Measurements from ENCODE around the gene TRIM2. TPM values are rescaled to one million over a fixed set of nuclear protein-coding genes. Genes with fewer than 3 reads are reported as not detected.

The TRIM2 gene
- total RNA-seq, 2 experiments from 2014 or later = 1.9 to 3.4 TPM

DNA sequence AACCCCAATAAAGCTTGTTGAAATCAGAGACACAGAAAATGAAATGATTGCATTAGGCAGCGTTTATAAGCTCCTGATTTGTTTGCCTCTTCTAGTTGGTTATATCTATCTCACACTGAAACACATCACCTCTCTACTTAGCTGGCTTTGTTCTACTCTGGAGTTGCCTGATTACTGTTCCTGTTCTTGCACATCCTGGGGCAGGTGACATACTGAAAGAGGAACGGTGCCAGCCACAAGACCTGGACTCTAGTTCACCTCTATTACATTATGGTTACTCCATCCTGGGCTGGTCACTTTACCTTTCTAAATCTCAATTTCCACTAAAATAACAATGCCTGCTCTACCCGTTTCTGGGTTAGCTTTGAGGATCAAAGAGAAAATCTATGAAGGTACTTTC, 47.9 kb downstream of the TRIM2 start:
- H3K27me3 ChIP-seq (ENCODE audit: control insufficient read depth in 1 of 2, insufficient read depth in 2 of 2, low read length in 2 of 2) = no peaks in the 10 kb centered on the region
- H3K4me1 ChIP-seq (ENCODE audit: insufficient read depth, low read length) = peaks cover 24% of the 10 kb centered on the region
- peaks cover 28% of the 10 kb centered on the region for H3K4me1 Mint-ChIP-seq (ENCODE audit: low read depth)
- intact Hi-C loops (cut with DNase I, micrococcal nuclease) = no loop called here
- H3K27me3 Mint-ChIP-seq = peaks cover 14% of the 10 kb centered on the region
- peak overlapping the region; percentile 10 for H3K4me3 Mint-ChIP-seq
- H3K4me3 ChIP-seq (ENCODE audit: low read length) = no peak overlapping the region
- CTCF ChIA-PET = interaction anchor here (0.9 kb wide), 1 partner anchor 125 kb away, joined by 3 read pairs; no protein-coding TSS in a partner anchor
- ATAC-seq (ENCODE audit: poor library complexity) (no peak), DNase-seq (no peak)
- no peaks in the 10 kb centered on the region for H3K9me3 Mint-ChIP-seq
- no peaks in the 10 kb centered on the region for H3K9me3 ChIP-seq (ENCODE audit: control insufficient read depth in 1 of 2, insufficient read depth in 1 of 2, low read length in 2 of 2)
- TF ChIP-seq, protein P1, sequence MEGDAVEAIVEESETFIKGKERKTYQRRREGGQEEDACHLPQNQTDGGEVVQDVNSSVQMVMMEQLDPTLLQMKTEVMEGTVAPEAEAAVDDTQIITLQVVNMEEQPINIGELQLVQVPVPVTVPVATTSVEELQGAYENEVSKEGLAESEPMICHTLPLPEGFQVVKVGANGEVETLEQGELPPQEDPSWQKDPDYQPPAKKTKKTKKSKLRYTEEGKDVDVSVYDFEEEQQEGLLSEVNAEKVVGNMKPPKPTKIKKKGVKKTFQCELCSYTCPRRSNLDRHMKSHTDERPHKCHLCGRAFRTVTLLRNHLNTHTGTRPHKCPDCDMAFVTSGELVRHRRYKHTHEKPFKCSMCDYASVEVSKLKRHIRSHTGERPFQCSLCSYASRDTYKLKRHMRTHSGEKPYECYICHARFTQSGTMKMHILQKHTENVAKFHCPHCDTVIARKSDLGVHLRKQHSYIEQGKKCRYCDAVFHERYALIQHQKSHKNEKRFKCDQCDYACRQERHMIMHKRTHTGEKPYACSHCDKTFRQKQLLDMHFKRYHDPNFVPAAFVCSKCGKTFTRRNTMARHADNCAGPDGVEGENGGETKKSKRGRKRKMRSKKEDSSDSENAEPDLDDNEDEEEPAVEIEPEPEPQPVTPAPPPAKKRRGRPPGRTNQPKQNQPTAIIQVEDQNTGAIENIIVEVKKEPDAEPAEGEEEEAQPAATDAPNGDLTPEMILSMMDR (IDR thresholded peaks at IDR 0.05) = no peak
- no peak overlapping the region for H3K27ac Mint-ChIP-seq
- H3K36me3 Mint-ChIP-seq (ENCODE audit: low read depth) = no peaks in the 10 kb centered on the region
- POLR2A ChIA-PET = no interaction called here
- H3K27ac ChIP-seq (ENCODE audit: low read depth in 1 of 2, low read length in 2 of 2) = no peak overlapping the region
- H3K36me3 ChIP-seq (ENCODE audit: insufficient read depth, low read length) = no peaks in the 10 kb centered on the region

DNA sequence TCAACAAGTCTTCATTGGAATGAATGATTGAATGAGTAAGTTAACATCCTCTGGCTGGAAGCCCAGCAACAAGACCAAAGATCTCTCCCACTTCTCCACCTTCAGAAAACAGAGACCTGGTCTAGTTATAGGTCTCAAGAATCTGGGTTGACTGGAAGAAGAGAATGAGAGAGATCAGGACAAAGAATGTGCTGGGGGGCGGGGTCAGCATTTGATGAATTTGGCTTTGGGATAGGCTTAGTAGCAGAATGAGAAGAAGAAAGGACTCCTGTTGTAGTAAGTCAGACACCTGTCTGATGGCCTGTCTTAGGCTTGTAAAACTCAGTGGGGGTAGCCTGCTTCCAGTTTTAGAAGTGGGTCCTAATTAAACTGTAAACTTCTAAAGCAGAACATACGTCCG, 51.0 kb downstream of the TRIM2 start:
- H3K9me3 ChIP-seq (ENCODE audit: control insufficient read depth in 1 of 2, insufficient read depth in 1 of 2, low read length in 2 of 2) = no peaks in the 10 kb centered on the region
- no peak overlapping the region for H3K4me3 Mint-ChIP-seq
- H3K27me3 ChIP-seq (ENCODE audit: control insufficient read depth in 1 of 2, insufficient read depth in 2 of 2, low read length in 2 of 2) = no peaks in the 10 kb centered on the region
- H3K9me3 Mint-ChIP-seq = no peaks in the 10 kb centered on the region
- H3K27ac Mint-ChIP-seq = no peak overlapping the region
- peaks cover 18% of the 10 kb centered on the region for H3K27me3 Mint-ChIP-seq
- ChIA-PET CTCF (no interaction called here), POLR2A (no interaction called here)
- DNase-seq = no peak
- no peak overlapping the region for H3K4me3 ChIP-seq (ENCODE audit: low read length)
- H3K27ac ChIP-seq (ENCODE audit: low read depth in 1 of 2, low read length in 2 of 2) = no peak overlapping the region
- TF ChIP-seq, protein P1 (IDR thresholded peaks at IDR 0.05) = no peak
- ATAC-seq (ENCODE audit: poor library complexity) = no peak
- intact Hi-C loops (cut with DNase I, micrococcal nuclease) = no loop called here
- H3K4me1 Mint-ChIP-seq (ENCODE audit: low read depth) = peaks cover 6% of the 10 kb centered on the region
- no peaks in the 10 kb centered on the region for H3K36me3 ChIP-seq (ENCODE audit: insufficient read depth, low read length)
- H3K36me3 Mint-ChIP-seq (ENCODE audit: low read depth) = no peaks in the 10 kb centered on the region
- H3K4me1 ChIP-seq (ENCODE audit: insufficient read depth, low read length) = peaks cover 9% of the 10 kb centered on the region

DNA sequence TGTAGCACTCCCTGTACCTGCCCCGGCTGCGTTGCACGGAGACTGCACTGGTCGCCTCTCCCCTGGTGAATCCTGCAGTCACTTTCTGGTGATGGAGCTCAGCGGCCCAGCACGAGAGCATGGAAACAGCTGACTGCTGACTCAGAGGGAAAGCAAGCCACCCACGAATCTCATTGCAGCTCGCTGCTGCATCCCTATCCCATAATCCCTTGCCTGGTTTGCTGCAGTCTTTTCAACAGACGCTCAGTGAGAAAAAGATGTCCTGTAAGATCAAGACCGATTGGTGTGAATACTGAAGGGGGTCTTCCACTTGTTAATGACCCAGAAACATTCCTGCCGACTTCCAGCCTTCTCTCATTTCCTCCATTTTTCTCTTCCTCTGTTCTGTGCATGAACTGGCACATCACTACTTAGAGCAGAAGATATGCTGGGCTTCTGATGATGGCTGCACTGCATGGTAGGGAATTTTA, 52.9 kb downstream of the TRIM2 start:
- peaks cover 20% of the 10 kb centered on the region for H3K27me3 Mint-ChIP-seq
- ChIA-PET POLR2A (interaction anchor here (2.6 kb wide), 1 partner anchor 8 kb away, joined by 6 read pairs; no protein-coding TSS in a partner anchor), CTCF (no interaction called here)
- ATAC-seq (ENCODE audit: poor library complexity) = peak; percentile 65
- H3K9me3 ChIP-seq (ENCODE audit: control insufficient read depth in 1 of 2, insufficient read depth in 1 of 2, low read length in 2 of 2) = peaks cover 0 to 9% of the 10 kb centered on the region in 2 experiments
- H3K4me3 ChIP-seq (ENCODE audit: low read length) = peak overlapping the region; percentile 24
- no peak overlapping the region for H3K27ac ChIP-seq (ENCODE audit: low read depth in 1 of 2, low read length in 2 of 2)
- TF ChIP-seq, protein P1 (IDR thresholded peaks at IDR 0.05) = no peak
- peaks cover 9% of the 10 kb centered on the region for H3K4me1 ChIP-seq (ENCODE audit: insufficient read depth, low read length)
- DNase-seq = peak in 5 of 14 experiments; percentile 4 to 40 (median 18)
- H3K4me1 Mint-ChIP-seq (ENCODE audit: low read depth) = peaks cover 1% of the 10 kb centered on the region
- H3K9me3 Mint-ChIP-seq = no peaks in the 10 kb centered on the region
- H3K36me3 ChIP-seq (ENCODE audit: insufficient read depth, low read length) = no peaks in the 10 kb centered on the region
- no peak overlapping the region for H3K27ac Mint-ChIP-seq
- H3K4me3 Mint-ChIP-seq = no peak overlapping the region
- no peaks in the 10 kb centered on the region for H3K36me3 Mint-ChIP-seq (ENCODE audit: low read depth)
- intact Hi-C loops (cut with DNase I, micrococcal nuclease) = no loop called here
- no peaks in the 10 kb centered on the region for H3K27me3 ChIP-seq (ENCODE audit: control insufficient read depth in 1 of 2, insufficient read depth in 2 of 2, low read length in 2 of 2)
